NCI-H226 (cell line): Measurements from ENCODE around the gene SMIM38.

ENCODE experiments used
- DNase-seq: peaks from one replicate; pipeline ENCODE4 v3.0.0-alpha.2; 2015

Gene SMIM38

DNA sequence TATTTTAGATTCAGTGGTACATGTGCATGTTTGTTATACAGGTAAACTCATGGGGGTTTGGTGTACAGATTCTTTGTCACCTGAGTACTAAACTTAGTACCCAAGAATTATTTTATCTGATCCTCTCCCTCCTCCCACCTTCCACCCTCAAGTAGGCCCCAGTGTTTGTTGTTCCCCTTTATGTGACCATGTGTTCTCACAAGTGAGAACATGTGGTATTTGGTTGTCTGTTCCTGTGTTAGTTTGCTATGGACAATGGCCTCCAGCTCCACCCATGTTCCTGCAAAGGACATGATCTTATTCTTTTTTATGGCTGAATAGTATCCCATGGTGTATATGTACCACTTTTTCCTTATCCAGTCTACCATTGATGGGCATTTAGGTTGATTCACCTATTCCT is 6.8 kb downstream of the SMIM38 start:
- no peak for DNase-seq

GRCh38 chr11:69163842-69164241 is 8.1 kb downstream of the SMIM38 start:
- no peak for DNase-seq

DNA sequence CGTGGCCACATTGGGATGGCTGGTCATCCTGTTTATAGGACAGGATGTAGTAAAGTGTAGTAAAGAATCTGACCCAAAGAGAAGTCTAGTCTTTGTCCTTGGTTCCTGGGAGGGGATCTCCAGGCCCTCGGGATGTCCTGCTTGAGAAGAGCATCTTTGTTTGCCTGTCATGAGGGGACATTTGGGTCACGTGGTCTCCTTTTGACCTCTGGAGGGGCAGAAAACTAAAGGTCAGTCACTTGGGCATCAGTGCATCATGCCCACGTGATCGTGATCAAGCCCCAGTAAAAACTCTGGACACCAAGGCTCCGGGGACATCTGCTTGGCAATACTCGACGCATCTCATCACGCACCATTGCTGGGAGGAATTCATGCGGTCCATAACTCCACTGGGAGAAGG is 9.1 kb downstream of the SMIM38 start:
- no peak for DNase-seq

GRCh38 chr11:69165775-69166174 is 10.0 kb downstream of the SMIM38 start:
- no peak for DNase-seq

DNA sequence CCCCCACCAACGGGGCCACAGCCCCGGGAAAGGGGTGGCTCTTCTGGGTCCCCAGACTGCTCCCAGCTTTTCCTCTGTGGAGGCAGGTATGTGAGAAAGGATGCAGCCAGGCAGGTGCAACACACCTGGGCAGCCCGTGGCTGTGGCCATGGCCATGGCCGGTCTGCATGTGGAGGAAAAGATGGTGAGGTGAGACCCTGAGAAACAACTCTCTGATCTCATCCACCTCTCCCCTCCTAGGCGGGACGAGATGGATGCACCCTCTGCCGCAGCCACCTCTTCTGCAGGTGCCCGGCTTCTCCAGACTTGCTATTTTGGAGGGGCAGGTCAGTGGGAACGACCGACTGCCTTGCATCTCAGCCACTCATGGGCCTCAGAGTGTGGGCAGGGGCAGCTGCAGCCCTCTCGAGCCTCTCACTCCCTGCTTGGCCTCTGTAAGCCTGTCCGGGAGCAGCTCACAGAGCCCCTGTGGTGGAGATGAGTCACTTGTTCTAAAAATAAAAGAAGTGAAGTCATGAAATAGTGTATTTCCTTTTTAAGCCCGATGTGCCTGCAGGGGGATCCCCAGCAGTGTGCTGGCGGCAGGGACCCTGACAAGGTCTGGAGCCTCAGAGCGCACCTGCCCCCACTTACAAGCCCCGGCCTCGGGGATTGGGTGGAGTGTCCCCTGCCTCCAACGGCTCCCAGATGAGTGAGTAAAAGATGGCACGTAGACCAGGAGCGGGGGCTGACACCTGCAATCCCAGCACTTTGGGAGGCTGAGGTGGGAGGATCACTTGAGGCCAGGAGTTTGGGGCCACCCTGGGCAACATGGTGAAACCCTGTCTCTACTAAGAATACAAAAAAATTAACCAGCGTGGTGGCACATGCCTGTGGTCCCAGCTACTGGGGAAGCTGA is 10.7 kb downstream of the SMIM38 start:
- peak; percentile 79 for DNase-seq

GRCh38 chr11:69167130-69167915 is 11.6 kb downstream of the SMIM38 start:
- no peak for DNase-seq

DNA sequence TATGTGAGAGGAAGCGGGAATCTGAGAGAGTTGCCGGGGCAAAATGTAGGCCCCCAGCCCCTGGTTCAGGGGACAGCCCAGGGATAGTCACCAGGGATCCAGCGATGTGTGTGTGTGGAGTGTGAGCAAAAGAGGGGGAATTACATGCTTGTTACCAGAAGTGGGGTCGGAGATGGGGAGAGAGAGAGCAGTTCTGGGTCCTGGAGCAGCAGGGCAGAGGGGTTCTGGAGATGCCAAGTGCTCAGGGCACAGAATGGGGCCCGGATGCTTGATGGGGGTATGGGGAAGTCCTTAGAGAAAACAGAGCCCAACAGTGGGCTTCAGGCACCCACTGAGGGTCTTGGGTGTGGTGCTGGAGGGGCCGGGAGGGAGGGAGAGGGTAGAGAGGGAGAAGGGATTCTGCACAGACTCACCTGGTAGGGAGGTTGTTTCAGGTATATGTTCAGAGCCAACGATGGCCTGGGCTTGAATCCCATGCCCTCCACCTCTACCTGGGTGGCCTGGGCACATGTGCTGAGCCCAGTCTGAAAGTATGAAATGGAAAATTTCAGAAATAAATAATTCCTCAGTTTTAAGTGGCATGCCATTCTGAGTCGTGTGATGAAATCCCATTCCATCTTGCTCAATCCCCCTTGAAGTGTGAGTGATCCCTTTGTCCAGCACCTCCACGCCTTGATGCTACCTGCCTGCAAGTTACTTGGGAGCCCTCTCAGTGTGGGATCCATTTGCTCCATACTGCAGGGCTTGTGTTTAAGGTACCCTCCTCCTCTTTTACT is 12.4 kb downstream of the SMIM38 start:
- DNase-seq: peak; percentile 35

GRCh38 chr11:69169479-69169878 is 13.7 kb downstream of the SMIM38 start:
- DNase-seq: no peak

DNA sequence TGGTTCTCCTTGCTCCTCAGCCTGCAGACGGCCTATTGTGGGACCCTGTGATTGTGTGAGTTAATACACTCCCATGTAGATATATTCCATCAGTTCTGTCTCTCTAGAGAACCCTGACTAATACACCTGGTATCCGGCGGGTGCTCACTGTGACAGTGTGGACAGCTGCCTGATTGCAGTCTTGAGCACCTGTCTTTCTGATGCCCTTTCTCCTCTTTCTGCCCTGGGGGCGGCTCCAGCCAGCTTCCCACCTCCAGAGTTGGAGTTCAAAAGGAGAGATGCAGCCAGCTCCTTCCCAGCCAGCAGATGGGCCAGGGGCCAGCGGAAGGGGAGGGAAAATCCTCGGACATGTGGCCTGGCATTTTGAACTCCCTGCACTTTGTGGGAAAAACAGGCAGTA is 15.0 kb downstream of the SMIM38 start:
- DNase-seq: no peak

DNA sequence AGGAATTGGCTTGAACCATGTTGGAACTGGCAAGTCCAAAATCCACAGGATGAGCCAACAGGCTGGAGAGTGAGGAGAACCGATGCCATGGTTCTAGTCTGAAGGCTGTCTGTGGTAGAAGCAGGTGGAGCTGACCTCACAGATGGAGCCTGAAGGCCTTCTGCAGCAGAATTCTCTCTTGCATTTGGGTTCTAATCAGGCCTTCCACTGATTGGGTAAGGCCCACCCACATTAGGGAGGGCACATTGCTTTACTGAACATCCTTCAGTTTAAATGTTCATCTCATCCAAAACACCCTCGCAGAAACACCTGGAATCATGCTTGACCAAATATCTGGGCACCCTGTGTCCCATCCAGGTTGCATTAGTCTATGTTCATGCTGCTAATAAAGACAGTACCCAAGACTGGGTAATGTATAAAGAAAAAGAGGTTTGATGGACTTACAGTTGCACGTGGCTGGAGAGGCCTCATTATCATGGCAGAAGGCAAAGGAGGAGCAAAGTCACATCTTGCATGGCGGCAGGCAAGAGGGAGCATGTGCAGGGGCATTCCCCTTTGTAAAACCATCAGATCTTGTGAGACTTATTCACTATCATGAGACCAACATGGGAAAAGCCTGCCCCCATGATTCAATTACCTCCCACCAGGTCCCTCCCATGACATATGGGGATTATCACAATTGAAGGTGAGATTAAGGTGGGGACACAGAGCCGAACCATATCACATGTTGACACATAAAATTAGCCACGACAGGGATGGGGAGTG is 15.9 kb downstream of the SMIM38 start:
- DNase-seq: no peak

DNA sequence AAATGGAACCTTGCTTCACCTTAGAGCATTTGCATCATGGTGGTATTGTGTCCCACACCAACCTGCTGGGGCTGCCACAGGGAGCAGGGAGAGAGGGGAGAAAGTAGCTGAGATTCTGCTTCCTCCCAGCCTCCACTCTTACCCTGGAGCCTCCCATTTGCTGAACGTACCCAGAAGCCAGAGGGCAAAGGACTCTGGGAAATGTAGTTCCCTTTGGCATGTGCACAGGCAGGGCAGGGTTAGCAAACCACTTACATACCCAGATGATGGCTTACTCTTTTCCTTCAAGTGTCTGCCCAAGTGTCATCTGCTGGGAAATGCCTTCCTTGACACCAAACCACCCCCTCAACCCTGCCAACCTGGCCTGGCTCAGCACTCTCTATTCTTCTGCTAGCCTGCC is 16.9 kb downstream of the SMIM38 start:
- DNase-seq: no peak

DNA sequence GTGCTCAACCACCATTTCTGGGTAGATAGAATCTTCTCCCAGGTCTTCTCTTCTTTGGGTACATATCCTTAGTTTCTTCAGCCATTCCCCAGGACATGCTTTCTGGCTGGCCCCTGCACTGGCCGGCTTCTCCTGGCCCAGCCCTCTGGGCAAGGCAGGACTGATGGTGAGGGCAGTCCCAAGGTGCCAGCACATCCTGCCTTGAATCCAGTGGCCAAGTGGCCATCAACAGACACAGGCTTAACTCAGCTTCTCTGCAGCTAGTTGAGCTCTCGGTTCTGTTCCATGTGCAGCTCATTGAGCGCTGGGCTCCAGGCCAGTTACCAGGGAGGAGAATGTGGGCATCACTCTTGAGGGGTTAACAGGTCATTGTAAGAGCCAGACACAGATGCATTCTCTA is 17.6 kb downstream of the SMIM38 start:
- DNase-seq: no peak

GRCh38 chr11:69173925-69174581 is 18.3 kb downstream of the SMIM38 start:
- no peak for DNase-seq

GRCh38 chr11:69174841-69175240 is 19.1 kb downstream of the SMIM38 start:
- no peak for DNase-seq

DNA sequence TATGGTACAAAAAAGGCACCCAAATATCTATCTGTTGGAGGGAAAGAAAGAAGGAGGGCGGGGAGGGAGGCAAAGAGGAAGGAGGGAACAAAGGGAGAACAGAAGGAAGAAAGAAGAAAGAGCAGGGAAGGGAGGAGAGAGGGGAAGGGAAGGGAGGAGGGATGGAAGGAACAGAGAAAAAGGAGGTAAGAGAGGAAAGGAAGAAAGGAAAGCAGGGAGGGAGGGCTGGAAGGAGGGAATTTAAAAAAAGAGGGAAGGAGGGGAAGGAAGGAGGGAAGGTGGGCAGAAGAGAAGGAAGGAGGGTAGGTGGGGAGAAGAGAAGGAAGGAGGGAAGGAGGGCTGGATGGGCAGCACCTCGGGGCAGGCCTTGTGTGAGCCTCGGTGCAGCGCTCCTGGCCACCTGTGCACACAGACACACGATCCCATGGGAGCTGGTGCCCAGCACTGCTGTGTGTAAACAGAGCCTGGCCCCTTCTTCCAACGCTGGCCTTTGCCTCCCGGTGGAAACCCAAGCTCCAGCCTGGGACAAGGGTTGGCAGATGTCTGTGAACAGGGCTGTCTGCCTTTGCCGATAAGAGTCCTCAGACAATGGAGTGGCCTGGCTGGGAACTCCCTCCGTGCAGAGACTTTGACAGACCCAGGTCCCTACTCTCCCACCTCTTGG is 23.2 kb downstream of the SMIM38 start:
- no peak for DNase-seq

DNA sequence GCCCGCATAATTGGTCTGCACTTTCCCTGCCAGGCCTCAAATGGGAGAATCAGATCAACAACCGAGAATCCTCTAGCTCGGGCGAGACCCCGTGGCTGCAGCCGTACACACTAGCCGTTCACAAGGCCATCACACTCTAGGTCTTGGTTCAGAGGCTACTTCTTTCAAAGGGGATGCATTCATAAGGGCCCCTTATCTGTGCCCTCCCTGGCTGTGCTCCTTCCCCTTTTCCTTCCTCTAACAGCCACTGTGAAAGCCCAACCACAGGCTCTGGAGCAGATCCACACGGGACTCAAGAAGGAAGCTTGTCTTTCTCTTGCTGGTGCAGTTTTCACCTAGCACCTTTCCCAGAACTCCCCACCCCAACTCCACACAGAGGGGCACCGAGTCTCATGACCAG is 24.5 kb downstream of the SMIM38 start:
- no peak for DNase-seq

- no peak for DNase-seq
Measured at GRCh38 chr11:69180726-69181125, 25.0 kb downstream of the SMIM38 start.

- DNase-seq: no peak
Measured at GRCh38 chr11:69183613-69184012, 27.9 kb downstream of the SMIM38 start.

DNA sequence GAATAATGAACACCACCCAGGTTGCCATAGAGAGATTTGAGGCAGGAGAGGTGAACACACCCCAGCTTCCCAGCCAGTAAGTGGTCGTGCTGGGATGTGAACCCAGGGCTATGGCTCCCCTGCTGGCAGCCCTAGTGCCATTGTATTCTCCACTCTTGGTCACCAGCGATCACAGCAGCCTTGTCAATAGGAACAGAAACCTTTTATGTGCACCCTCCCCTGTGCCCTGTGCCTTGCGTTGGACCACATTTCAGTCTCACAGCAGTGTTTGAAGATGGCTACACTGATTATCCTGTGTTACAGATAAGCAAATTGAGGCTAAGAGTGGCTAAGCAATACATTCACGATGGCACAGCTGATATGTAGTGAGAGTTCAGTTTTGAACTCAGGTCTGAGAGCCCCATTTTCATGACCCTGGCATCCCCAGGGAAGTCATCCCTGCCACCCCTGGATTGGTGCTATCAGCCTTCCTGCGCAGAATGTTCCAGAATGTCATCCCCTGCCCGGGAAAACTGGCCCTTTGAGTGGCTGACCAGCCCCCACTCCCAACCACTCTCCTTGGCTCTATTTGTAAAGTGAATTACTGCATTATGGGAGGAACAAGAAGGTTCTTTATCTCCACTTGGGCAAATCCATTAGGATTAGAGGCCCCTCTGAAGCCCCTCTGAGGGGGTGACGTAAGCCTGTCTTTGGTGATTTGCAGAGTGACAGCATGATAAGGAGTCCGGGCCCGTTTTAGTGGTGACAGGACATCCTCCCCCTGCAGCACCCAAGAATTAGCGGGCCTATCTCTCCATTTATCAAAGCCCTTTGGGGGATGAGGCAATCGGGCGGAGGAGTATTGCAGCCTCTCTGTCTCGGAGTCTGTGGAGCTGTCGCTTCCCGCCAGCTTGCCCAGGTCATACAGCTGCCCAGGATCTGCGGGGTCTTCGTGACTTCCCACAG is 30.9 kb downstream of the SMIM38 start:
- DNase-seq: no peak

- DNase-seq: no peak
Measured at GRCh38 chr11:69187540-69188065, 31.9 kb downstream of the SMIM38 start.
